Midbrain (tissue), 1 donor: ENCODE results near the gene HES4.

Experiments
- DNase-seq: peaks from one replicate; lab custom pipeline; 2025; lab: John Stamatoyannopoulos, UW

Gene HES4, protein sequence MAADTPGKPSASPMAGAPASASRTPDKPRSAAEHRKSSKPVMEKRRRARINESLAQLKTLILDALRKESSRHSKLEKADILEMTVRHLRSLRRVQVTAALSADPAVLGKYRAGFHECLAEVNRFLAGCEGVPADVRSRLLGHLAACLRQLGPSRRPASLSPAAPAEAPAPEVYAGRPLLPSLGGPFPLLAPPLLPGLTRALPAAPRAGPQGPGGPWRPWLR

DNA sequence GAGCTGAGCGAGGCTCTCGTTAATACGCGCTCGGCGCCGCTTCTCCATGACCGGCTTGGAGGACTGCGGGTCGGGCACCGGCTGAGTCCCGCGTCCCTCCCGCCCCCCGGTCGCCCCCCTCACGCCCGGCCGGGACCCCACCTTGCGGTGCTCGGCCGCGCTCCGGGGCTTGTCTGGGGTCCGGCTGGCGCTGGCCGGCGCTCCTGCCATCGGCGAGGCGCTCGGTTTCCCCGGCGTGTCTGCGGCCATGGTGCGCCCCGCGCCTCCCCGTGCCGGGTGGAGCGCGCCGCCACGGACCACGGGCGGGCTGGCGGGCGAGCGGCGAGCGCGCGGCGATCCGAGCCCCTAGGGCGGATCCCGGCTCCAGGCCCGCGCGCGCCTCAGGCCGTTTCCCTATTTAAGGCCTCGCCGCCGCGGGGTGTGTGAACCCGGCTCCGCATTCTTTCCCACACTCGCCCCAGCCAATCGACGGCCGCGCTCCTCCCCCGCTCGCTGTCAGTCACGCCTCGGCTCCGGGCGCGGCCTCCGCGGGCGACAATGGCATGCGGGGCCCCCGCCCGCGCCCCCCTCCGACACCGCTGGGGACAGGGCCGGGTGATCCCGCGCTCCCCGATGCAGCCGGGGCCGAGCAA lies at the start of gene HES4:
TSS of gene HES4 (minus strand) at position 373 of the 632 bp plus-strand sequence. CDS start at position 249, 124 bp downstream.
- peak; percentile 48 for DNase-seq

DNA sequence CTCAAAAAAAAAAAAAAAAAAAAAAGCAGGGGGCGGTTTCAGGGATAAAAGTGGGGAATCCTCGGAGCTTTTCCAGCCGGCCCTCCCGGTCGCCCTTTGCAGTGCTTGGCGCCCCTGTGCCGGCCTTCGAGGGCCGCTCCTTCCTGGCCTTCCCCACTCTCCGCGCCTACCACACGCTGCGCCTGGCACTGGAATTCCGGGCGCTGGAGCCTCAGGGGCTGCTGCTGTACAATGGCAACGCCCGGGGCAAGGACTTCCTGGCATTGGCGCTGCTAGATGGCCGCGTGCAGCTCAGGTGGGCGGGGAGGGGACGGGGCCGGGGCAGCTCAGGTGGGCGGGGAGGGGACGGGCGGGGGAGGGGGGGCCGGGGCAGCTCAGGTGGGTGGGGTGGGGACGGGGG lies 48.9 kb upstream of the HES4 start:
- no peak for DNase-seq

DNA sequence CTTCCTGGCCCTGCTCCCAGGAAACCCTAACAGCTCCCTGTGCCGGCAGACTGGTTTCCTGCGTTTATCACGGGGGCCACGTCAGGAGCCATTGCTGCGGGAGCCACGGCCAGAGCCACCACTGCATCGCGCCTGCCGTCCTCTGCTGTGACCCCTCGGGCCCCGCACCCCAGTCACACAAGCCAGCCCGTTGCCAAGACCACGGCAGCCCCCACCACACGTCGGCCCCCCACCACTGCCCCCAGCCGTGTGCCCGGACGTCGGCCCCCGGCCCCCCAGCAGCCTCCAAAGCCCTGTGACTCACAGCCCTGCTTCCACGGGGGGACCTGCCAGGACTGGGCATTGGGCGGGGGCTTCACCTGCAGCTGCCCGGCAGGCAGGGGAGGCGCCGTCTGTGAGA lies 48.1 kb upstream of the HES4 start:
- no peak for DNase-seq

DNA sequence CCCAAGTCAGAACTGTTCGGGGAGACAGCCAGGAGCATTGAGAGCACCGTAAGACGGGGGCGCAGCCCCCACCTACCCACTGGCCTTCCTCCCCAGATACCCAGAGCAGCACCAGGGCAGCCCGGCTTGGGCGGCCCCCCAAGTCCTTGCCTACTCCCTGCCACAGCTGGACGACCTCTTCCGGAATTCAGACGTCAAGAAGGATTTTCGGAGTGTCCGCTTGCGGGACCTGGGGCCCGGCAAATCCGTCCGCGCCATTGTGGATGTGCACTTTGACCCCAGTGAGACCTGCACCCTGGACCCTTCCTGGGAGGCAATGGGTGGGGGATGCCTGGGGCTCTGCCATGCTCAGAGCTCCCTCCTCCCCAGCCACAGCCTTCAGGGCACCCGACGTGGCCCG lies 47.5 kb upstream of the HES4 start:
- DNase-seq = no peak

DNA sequence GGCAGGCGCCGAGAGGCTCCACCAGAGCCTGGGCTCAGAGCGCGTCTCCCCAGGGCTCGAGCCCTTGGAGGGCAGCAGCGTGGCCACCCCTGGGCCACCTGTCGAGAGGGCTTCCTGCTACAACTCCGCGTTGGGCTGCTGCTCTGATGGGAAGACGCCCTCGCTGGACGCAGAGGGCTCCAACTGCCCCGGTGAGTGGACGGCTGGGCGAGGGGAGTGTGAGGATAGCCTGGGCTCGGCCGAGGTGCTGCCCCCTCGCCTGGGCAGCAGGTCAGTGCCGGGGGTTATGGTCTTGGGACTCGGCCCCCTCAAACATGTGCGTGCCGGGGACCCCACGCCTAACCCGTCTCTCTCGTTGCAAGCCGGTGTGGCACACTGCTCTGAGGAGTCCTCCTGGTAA lies 46.9 kb upstream of the HES4 start:
- DNase-seq = no peak

DNA sequence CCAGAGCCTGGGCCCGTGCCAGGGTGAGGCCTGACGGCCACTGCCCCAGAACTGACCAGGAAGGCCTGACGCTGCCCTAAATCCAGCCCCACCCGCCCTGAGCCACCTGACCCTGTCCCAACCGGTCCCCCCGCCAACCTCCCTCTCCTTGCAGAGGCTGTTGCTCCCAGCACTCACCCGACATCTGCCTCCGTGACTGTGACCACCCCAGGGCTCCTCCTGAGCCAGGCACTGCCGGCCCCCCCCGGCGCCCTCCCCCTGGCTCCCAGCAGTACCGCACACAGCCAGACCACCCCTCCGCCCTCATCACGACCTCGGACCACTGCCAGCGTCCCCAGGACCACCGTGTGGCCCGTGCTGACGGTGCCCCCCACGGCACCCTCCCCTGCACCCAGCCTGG lies 46.3 kb upstream of the HES4 start:
- no peak for DNase-seq

DNA sequence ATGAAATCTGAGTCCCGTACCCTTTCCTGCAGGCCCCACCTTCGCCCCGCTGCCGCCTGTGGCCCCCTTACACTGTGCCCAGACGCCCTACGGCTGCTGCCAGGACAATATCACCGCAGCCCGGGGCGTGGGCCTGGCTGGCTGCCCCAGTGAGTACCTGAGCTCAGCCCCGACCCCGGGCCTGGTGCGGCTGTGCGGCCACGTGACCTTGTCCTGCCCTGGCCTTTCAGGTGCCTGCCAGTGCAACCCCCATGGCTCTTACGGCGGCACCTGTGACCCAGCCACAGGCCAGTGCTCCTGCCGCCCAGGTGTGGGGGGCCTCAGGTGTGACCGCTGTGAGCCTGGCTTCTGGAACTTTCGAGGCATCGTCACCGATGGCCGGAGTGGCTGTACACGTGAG lies 45.2 kb upstream of the HES4 start:
- no peak for DNase-seq

DNA sequence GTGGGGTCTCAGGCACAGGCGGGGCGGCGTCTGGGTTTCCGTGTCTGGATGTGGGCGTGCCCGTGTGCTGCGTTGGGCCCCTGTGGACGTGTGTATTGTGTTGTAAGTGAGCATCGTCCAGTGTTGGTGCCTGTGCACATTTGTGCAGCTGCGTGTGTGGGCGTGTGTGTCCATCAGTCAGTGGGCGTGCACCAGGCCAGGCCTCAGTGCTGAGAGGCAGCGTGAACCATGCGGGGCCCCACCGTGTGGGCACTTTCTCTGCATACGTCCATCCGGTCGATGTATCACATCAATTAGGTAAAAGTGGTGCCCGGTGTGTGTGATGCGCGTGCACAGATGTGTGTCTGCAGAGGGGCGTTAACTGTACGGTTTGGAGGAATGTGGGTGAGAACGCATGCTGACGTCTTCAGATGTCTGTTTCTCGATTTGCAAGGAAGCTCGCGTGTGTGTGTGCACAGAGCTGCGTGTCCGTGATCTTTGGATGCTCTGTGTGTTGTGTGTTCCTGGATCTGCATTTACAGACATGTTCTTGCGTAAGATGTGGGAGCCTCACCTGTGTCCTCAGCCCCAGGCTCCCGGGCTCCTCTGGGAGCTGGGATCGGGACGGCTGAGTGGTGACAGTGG lies 44.7 kb upstream of the HES4 start:
- no peak for DNase-seq

DNA sequence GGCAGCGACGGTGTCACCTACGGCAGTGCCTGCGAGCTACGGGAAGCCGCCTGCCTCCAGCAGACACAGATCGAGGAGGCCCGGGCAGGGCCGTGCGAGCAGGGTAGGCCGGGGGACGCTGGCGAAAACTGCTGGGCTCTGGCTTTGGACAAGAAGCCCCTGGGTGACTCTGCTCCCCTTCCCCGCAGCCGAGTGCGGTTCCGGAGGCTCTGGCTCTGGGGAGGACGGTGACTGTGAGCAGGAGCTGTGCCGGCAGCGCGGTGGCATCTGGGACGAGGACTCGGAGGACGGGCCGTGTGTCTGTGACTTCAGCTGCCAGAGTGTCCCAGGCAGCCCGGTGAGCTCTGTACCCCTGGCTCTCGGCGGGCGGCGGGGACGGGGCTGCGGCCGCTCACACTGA lies 44.0 kb upstream of the HES4 start:
- no peak for DNase-seq

DNA sequence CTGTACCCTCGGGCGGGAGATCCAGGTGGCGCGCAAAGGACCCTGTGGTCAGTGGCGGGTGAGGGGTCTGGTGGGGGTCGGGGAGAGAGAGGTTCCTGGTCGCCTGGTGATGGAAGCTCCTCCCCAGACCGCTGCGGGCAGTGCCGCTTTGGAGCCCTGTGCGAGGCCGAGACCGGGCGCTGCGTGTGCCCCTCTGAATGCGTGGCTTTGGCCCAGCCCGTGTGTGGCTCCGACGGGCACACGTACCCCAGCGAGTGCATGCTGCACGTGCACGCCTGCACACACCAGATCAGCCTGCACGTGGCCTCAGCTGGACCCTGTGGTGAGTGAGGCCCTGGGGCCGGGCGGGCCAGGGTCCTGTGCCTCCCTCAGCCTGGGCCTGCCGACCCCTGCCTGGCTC lies 43.5 kb upstream of the HES4 start:
- DNase-seq = no peak

DNA sequence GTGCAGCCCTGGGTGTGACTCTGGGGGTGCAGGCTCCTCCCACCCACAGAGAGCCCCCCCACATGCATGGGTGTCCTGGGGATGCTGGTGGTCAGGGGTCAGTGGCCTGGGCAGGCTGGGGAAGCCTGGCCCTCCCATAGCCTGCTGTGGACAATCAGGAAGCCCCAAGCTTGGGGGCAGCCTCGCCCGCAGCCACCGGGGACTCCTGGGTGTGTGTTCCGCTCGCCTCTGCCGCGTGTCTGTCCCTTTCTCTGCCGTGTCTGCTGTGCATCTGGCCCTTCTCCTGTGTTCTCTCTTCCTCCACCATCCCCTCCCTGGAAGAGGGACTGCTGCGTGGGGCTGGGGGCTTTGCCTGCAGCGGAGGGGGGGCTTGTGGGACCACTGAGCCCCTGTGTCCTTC lies 42.9 kb upstream of the HES4 start:
- no peak for DNase-seq

DNA sequence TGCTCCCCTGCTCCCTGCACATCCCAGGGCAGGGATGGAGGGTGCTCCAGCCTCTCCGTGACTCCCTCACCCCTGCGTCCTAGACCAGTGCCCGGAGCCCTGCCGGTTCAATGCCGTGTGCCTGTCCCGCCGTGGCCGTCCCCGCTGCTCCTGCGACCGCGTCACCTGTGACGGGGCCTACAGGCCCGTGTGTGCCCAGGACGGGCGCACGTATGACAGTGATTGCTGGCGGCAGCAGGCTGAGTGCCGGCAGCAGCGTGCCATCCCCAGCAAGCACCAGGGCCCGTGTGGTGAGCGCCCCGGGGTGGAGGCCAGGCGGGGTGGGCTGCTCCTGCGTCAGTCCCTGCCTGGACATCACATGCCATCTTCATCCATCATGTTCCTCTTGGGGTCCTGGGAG lies 42.0 kb upstream of the HES4 start:
- DNase-seq = no peak

DNA sequence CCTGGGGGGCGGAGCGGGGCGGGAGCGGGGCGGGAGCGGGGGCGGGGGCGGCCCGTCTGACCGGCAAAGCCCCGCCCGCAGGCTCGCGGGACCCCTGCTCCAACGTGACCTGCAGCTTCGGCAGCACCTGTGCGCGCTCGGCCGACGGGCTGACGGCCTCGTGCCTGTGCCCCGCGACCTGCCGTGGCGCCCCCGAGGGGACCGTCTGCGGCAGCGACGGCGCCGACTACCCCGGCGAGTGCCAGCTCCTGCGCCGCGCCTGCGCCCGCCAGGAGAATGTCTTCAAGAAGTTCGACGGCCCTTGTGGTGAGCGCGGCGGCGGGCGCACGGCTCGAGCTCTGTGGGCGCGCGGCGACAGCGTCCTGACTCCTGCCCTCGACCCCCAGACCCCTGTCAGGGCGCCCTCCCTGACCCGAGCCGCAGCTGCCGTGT lies 41.2 kb upstream of the HES4 start:
- no peak for DNase-seq

DNA sequence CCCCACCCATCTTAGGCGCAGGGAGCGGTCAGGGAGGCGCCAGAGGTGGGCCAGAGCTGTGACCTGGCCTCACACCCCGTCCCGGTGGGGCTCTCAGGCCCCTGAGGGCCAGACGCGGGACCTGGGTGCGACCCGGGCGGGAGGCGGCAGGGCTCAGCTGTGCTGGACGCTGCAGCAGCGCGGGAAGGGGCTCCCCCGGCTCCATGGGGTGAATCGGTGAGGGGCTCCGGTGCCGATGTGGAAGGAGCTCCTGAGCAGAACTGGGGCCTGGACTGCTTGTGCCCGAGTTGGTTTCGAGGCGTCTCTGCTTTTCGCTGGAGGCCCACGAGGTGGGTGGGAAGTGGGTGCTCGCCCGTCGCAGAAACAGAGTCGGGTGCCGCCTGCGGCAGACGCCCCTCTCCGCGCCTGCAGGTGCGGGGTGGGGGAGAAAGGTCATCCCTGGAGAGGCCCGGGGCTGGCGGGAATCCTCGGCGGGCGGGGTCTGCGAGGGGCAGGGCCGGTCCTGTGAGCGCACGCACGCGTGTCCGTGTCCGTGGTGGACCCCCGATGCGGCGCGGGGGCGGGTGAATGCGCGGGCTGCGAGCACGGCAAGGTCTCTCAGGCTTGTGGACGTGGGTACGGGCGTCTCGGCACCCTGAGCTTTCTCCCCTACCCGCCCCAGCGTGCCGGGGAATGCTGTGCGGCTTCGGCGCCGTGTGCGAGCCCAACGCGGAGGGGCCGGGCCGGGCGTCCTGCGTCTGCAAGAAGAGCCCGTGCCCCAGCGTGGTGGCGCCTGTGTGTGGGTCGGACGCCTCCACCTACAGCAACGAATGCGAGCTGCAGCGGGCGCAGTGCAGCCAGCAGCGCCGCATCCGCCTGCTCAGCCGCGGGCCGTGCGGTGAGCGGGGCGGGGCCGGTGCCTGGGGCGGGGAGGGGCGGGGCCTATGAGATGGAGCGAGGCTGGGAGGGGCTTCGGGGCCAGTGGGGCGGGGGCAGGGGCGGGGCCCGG lies 40.4 kb upstream of the HES4 start:
- DNase-seq = peak; percentile 78

DNA sequence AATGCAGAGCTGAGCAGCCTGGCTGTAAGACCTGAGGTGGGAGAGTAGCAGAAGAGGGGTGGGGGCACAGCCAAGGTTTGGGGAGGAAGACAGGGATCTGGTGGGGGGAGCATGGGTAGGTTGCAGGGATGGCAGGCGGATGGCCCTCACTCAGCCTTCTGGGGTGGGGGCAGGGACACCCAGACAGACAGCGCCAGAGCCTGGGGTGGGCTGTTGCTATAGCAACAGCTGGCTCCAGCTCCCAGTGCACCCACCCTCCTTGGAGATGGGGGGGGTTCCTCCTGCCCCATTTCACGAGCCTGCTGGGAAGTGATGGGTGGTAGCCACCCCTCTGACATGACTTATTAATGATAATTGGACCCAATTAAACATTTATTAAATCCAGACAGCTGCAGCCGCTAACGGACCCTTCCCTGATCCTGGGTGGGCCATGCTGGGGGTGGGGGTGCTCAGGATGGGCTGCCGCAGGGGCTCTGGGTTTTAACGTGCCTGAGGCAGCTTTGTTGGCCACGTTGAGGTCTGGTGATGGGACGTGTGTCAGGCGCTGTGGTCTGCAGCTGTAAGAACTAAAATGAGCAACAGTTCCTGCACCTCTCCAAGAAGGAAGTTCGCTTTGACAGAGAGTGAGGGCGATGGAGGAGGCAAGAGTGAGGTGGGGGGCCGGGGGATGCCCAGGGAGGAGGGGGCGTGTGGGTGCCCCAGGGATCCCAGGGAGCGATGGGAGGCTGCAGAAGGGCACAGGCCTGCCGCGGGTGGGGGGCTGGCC lies 39.4 kb upstream of the HES4 start:
- DNase-seq = no peak

DNA sequence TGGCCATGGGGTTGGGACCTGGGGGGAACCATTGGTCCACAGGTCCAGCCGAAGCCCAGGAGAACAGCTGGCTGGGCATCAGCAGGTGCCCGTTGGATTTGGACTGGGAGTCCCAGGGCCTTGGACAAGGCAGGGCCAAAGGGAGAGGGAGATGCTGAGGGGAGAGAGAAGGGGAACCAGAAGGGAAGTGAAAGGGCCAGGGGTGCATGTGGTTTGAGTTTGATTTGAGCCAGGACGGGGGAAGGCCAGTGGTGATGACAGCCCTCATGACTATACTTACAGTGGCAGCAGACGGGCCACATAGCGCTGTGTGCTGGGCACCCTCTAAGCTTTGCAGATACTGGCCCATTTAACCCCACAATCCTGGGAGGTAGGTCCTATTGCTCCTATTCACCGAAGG lies 38.8 kb upstream of the HES4 start:
- no peak for DNase-seq

DNA sequence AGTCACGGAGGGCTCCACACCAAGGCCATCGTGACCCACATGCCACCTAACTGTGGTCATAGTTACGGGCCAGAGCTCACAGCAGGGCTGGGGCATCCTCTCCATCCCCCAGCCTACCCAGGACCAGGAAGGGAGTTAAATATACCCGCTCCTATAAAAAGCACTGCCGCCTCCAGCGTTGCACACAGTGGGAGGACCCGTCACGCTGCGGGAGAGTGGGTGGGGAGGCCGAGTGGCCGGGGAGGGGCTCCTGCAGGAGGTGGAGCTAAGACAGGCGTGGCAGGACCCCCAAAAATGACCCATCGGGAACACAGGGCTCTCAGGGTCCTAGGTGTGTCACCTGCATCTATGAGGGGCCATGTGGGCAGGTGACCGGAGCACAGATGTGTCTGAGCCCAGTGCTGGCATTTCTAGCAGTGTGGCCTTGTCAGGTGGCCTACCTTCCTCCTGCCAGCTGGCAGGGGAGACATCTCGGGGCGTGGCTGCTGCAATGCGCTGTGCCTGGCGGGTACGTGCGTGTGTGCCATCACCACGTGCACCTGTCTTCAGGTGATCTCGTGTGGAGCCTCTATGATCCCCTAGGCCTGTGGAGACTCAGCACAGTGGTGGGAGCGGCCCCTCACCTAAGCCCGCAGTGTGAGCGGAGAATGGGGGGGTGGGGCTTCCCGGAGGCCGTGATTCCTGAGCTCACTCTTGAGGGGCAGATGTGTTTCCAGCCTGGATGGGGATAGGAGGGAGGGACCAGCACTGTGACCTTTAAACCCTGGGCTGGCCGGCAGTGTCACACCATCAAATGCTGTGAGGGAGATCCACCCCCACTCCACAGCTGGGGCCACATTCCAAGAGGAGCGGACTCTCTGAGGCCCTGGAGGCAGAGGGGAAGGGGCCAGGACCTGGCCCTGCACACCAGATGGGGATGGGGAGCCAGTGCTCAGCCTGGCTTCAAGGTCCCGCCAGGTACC lies 37.8 kb upstream of the HES4 start:
- DNase-seq = no peak

DNA sequence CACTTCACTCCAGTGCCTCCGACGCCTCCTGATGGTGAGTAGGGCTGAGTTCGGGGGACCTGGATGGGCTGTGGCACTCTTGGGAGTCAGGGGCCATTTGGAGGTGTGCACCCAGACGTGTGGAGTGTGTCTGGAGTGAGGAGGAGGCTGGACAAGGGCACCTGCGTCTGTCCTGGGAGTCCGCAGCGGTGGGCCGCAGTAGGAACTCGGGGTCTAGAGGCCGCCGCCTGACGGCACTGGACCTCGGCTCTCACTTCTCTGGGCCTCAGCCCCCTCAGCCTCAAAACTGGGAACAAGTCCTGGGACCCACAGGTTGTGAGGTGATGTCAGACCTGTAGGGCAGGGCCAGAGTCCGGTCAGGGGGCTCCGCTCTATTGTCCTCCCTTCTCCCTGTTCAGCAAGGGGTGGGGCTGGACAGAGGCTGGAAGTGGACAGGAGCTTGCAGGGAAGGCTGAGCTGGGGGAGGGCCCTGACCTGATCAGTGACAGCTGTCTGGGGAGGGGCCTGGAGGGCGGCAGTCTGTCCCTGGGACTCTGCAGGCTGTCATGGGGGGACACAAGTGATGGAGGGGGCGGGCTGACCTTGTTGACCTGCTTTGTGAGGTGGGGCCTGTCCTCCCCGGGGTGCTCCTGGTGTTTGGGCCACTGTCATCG lies 35.5 kb upstream of the HES4 start:
- no peak for DNase-seq

DNA sequence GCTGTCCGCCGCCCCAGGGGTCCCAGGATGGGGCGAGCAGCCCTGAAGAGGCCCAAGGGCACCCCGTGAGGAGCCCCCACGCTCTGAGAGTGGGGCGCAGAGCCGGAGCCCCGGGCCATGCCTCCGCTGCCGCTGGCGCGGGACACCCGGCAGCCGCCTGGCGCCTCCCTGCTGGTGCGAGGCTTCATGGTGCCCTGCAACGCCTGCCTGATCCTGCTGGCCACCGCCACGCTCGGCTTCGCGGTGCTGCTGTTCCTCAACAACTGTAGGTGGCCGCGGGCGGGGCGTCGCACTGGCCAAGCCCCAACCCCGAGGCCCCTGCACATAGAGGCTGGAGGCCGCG lies 34.5 kb upstream of the HES4 start:
- no peak for DNase-seq
